ENCODE results near the gene IRX5.

The IRX5 gene

GRCh38 chr16:54930869-54931119 is 129 bp downstream of the IRX5 start:
- Histone ChIP-seq H3K4me3 (ENCODE audit: low read depth, low read length) (no peak overlapping the region), H3K27ac (ENCODE audit: low read depth, low read length) (no peak overlapping the region), H3K14ac (ENCODE audit: low read length) (no peak overlapping the region), H3K36me3 (ENCODE audit: control insufficient read depth in 1 of 2, insufficient read depth in 2 of 2, low read length in 2 of 2) (no peaks in the 10 kb centered on the region), H4K12ac (ENCODE audit: low read depth, low read length) (no peak overlapping the region), H3K9me3 (ENCODE audit: insufficient read depth, low read depth, low read length) (peaks cover 7% of the 10 kb centered on the region), H2BK120ac (ENCODE audit: insufficient read depth, low read length, poor library complexity) (no peak overlapping the region), H2BK12ac (ENCODE audit: low read length) (no peak overlapping the region), H2AFZ (ENCODE audit: insufficient read depth, low read length, poor library complexity) (no peak overlapping the region), H3K79me2 (ENCODE audit: control insufficient read depth, insufficient read depth, low read length, poor library complexity) (peaks cover 2% of the 10 kb centered on the region), H3K4me2 (ENCODE audit: low read length) (peak overlapping the region; percentile 59), H3K27me3 (ENCODE audit: insufficient read depth, low read length) (peaks cover 60% of the 10 kb centered on the region), H3K4ac (ENCODE audit: low read depth, low read length) (no peak overlapping the region), H2AK5ac (ENCODE audit: low read length) (no peak overlapping the region), H3K9ac (ENCODE audit: low read length) (no peak overlapping the region), H2BK5ac (ENCODE audit: low read depth, low read length, poor library complexity) (no peak overlapping the region), H3K4me1 (ENCODE audit: control insufficient read depth in 1 of 2, insufficient read depth in 2 of 2, low read length in 2 of 2) (peaks cover 16 to 19% of the 10 kb centered on the region in 2 experiments), H4K91ac (ENCODE audit: low read depth, low read length) (no peak overlapping the region), H3K79me1 (ENCODE audit: low read length) (peaks cover 3% of the 10 kb centered on the region), H4K8ac (ENCODE audit: low read depth, low read length) (no peak overlapping the region), H3K23ac (ENCODE audit: low read length) (no peak overlapping the region), H3K18ac (ENCODE audit: low read length) (no peak overlapping the region)
- WGBS (ENCODE audit: extremely low coverage, insufficient coverage, insufficient read length), result no CpG with 5 or more reads among the region's 24 CpGs
- DNase-seq, result no peak

GRCh38 chr16:54931120-54932014 is 702 bp downstream of the IRX5 start:
- Histone ChIP-seq H3K14ac (ENCODE audit: low read length) (no peak overlapping the region), H3K9me3 (ENCODE audit: insufficient read depth, low read depth, low read length) (peaks cover 7% of the 10 kb centered on the region), H4K12ac (ENCODE audit: low read depth, low read length) (no peak overlapping the region), H3K4me2 (ENCODE audit: low read length) (peak overlapping the region; percentile 59), H3K4me3 (ENCODE audit: low read depth, low read length) (peak overlapping the region; percentile 69), H3K79me2 (ENCODE audit: control insufficient read depth, insufficient read depth, low read length, poor library complexity) (peaks cover 2% of the 10 kb centered on the region), H2BK12ac (ENCODE audit: low read length) (no peak overlapping the region), H3K18ac (ENCODE audit: low read length) (no peak overlapping the region), H3K27ac (ENCODE audit: low read depth, low read length) (no peak overlapping the region), H3K23ac (ENCODE audit: low read length) (no peak overlapping the region), H2AK5ac (ENCODE audit: low read length) (no peak overlapping the region), H4K8ac (ENCODE audit: low read depth, low read length) (no peak overlapping the region), H3K4ac (ENCODE audit: low read depth, low read length) (no peak overlapping the region), H2AFZ (ENCODE audit: insufficient read depth, low read length, poor library complexity) (peak overlapping the region; percentile 92), H3K4me1 (ENCODE audit: control insufficient read depth in 1 of 2, insufficient read depth in 2 of 2, low read length in 2 of 2) (peaks cover 16 to 19% of the 10 kb centered on the region in 2 experiments), H3K36me3 (ENCODE audit: control insufficient read depth in 1 of 2, insufficient read depth in 2 of 2, low read length in 2 of 2) (no peaks in the 10 kb centered on the region), H2BK5ac (ENCODE audit: low read depth, low read length, poor library complexity) (no peak overlapping the region), H4K91ac (ENCODE audit: low read depth, low read length) (no peak overlapping the region), H3K79me1 (ENCODE audit: low read length) (peaks cover 3% of the 10 kb centered on the region), H3K9ac (ENCODE audit: low read length) (no peak overlapping the region), H3K27me3 (ENCODE audit: insufficient read depth, low read length) (peaks cover 66% of the 10 kb centered on the region), H2BK120ac (ENCODE audit: insufficient read depth, low read length, poor library complexity) (no peak overlapping the region)
- no CpG with 5 or more reads among the region's 91 CpGs for WGBS (ENCODE audit: extremely low coverage, insufficient coverage, insufficient read length)
- no peak for DNase-seq

- Histone ChIP-seq H3K14ac (ENCODE audit: low read length) (no peak overlapping the region), H2BK12ac (ENCODE audit: low read length) (no peak overlapping the region), H3K9me3 (ENCODE audit: insufficient read depth, low read depth, low read length) (peaks cover 7% of the 10 kb centered on the region), H3K4me2 (ENCODE audit: low read length) (peak overlapping the region; percentile 21), H4K91ac (ENCODE audit: low read depth, low read length) (no peak overlapping the region), H3K4me3 (ENCODE audit: low read depth, low read length) (no peak overlapping the region), H2BK5ac (ENCODE audit: low read depth, low read length, poor library complexity) (no peak overlapping the region), H2BK120ac (ENCODE audit: insufficient read depth, low read length, poor library complexity) (no peak overlapping the region), H4K8ac (ENCODE audit: low read depth, low read length) (no peak overlapping the region), H3K27me3 (ENCODE audit: insufficient read depth, low read length) (peaks cover 73% of the 10 kb centered on the region), H2AK5ac (ENCODE audit: low read length) (no peak overlapping the region), H3K9ac (ENCODE audit: low read length) (no peak overlapping the region), H3K4ac (ENCODE audit: low read depth, low read length) (no peak overlapping the region), H3K79me2 (ENCODE audit: control insufficient read depth, insufficient read depth, low read length, poor library complexity) (peaks cover 2% of the 10 kb centered on the region), H3K79me1 (ENCODE audit: low read length) (peaks cover 3% of the 10 kb centered on the region), H2AFZ (ENCODE audit: insufficient read depth, low read length, poor library complexity) (no peak overlapping the region), H3K4me1 (ENCODE audit: control insufficient read depth in 1 of 2, insufficient read depth in 2 of 2, low read length in 2 of 2) (peaks cover 20 to 25% of the 10 kb centered on the region in 2 experiments), H4K12ac (ENCODE audit: low read depth, low read length) (no peak overlapping the region), H3K36me3 (ENCODE audit: control insufficient read depth in 1 of 2, insufficient read depth in 2 of 2, low read length in 2 of 2) (no peaks in the 10 kb centered on the region), H3K23ac (ENCODE audit: low read length) (peak overlapping the region; percentile 37), H3K27ac (ENCODE audit: low read depth, low read length) (no peak overlapping the region), H3K18ac (ENCODE audit: low read length) (no peak overlapping the region)
- DNase-seq, result no peak
- no CpG with 5 or more reads among the region's 48 CpGs for WGBS (ENCODE audit: extremely low coverage, insufficient coverage, insufficient read length)
Measured at GRCh38 chr16:54932021-54932660, 1.5 kb downstream of the IRX5 start.

- Histone ChIP-seq H4K12ac (ENCODE audit: low read depth, low read length) (no peak overlapping the region), H3K18ac (ENCODE audit: low read length) (no peak overlapping the region), H2BK12ac (ENCODE audit: low read length) (no peak overlapping the region), H3K4ac (ENCODE audit: low read depth, low read length) (no peak overlapping the region), H3K4me1 (ENCODE audit: control insufficient read depth in 1 of 2, insufficient read depth in 2 of 2, low read length in 2 of 2) (peaks cover 24 to 29% of the 10 kb centered on the region in 2 experiments), H3K36me3 (ENCODE audit: control insufficient read depth in 1 of 2, insufficient read depth in 2 of 2, low read length in 2 of 2) (no peaks in the 10 kb centered on the region), H3K9ac (ENCODE audit: low read length) (no peak overlapping the region), H4K91ac (ENCODE audit: low read depth, low read length) (no peak overlapping the region), H2BK5ac (ENCODE audit: low read depth, low read length, poor library complexity) (no peak overlapping the region), H3K27me3 (ENCODE audit: insufficient read depth, low read length) (peaks cover 76% of the 10 kb centered on the region), H2AFZ (ENCODE audit: insufficient read depth, low read length, poor library complexity) (no peak overlapping the region), H3K4me3 (ENCODE audit: low read depth, low read length) (no peak overlapping the region), H3K23ac (ENCODE audit: low read length) (no peak overlapping the region), H3K27ac (ENCODE audit: low read depth, low read length) (no peak overlapping the region), H3K9me3 (ENCODE audit: insufficient read depth, low read depth, low read length) (peaks cover 7% of the 10 kb centered on the region), H3K14ac (ENCODE audit: low read length) (no peak overlapping the region), H3K79me1 (ENCODE audit: low read length) (peaks cover 3% of the 10 kb centered on the region), H4K8ac (ENCODE audit: low read depth, low read length) (no peak overlapping the region), H2BK120ac (ENCODE audit: insufficient read depth, low read length, poor library complexity) (no peak overlapping the region), H2AK5ac (ENCODE audit: low read length) (no peak overlapping the region), H3K79me2 (ENCODE audit: control insufficient read depth, insufficient read depth, low read length, poor library complexity) (peaks cover 2% of the 10 kb centered on the region), H3K4me2 (ENCODE audit: low read length) (peak overlapping the region; percentile 44)
- DNase-seq, result no peak
- no CpG with 5 or more reads among the region's 52 CpGs for WGBS (ENCODE audit: extremely low coverage, insufficient coverage, insufficient read length)
Measured at GRCh38 chr16:54932737-54933254, 2.1 kb downstream of the IRX5 start.

All from trophoblast cell (in vitro differentiated cells and primary cell).